GM12872 (cell line): ENCODE results near the gene MAPK11.

Experiments used
- TF ChIP-seq, protein P1 (sequence below): IDR thresholded peaks from 3 replicates; pipeline ENCODE4 v1.5.1; 2011; ENCODE audit warnings: low read depth, mild to moderate bottlenecking, low read length, moderate library complexity; ENCODE audit not compliant: insufficient read depth

Gene MAPK11

DNA sequence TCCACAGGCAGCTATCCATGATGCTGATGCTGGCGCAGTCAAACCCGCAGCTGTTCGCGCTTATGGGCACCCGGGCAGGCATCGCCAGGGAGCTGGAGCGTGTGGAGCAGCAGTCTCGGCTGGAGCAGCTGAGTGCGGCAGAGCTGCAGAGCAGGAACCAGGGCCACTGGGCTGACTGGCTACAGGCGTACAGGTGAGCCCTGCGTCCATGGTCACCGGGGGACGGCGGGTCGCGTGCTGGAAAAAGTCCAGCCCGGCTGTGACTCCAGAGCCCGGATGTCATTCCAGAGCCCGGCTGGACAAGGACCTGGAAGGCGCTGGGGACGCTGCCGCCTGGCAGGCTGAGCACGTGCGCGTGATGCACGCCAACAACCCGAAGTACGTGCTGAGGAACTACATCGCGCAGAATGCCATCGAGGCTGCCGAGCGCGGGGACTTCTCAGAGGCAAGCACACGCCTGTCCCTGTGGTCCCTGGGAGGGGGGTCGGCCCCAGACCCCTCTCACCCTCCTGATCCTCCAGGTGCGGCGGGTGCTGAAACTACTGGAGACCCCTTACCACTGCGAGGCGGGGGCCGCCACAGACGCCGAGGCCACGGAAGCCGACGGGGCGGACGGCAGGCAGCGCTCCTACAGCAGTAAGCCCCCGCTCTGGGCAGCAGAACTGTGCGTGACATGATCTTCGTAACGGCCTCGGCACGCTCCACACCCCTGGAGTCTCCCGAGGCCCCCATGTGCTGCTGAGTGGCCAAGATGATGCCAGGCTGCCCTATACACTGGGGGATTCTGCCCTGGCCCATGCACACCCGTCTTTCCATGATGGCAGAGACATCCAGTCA, 53.3 kb downstream of the MAPK11 start:
- TF ChIP-seq, protein P1, sequence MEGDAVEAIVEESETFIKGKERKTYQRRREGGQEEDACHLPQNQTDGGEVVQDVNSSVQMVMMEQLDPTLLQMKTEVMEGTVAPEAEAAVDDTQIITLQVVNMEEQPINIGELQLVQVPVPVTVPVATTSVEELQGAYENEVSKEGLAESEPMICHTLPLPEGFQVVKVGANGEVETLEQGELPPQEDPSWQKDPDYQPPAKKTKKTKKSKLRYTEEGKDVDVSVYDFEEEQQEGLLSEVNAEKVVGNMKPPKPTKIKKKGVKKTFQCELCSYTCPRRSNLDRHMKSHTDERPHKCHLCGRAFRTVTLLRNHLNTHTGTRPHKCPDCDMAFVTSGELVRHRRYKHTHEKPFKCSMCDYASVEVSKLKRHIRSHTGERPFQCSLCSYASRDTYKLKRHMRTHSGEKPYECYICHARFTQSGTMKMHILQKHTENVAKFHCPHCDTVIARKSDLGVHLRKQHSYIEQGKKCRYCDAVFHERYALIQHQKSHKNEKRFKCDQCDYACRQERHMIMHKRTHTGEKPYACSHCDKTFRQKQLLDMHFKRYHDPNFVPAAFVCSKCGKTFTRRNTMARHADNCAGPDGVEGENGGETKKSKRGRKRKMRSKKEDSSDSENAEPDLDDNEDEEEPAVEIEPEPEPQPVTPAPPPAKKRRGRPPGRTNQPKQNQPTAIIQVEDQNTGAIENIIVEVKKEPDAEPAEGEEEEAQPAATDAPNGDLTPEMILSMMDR, result no peak

DNA sequence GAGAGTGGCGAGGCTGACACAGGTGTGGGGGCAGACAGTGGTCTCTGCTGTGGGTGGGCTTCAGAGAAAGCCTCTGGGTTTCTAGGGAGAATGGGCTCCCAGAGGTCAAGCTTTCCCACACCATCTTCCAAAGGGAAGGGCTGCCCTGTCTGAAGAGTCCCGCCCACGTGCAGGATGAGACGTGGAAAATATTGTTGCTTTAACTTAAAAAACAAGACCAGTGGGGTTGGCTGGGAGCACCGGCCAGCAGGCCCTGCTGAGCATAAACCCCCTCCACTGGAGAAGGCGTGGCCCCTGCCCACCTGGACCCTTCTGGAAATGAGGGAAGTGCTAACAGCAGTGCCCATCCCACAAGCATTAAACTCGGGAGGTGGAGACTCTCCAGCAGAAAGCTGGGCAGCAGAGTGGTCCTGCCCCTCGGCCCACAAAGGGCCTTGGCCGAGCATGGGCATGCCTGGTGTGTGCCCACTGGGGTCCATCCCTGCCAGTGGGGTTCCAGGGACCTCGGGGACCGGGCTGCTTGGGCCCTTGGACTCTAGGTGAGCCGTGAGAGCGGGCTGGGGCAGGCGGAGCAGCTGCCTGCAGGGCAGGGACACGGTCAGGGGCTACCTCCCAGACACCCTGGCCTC, 54.0 kb downstream of the MAPK11 start:
- TF ChIP-seq, protein P1, result no peak

DNA sequence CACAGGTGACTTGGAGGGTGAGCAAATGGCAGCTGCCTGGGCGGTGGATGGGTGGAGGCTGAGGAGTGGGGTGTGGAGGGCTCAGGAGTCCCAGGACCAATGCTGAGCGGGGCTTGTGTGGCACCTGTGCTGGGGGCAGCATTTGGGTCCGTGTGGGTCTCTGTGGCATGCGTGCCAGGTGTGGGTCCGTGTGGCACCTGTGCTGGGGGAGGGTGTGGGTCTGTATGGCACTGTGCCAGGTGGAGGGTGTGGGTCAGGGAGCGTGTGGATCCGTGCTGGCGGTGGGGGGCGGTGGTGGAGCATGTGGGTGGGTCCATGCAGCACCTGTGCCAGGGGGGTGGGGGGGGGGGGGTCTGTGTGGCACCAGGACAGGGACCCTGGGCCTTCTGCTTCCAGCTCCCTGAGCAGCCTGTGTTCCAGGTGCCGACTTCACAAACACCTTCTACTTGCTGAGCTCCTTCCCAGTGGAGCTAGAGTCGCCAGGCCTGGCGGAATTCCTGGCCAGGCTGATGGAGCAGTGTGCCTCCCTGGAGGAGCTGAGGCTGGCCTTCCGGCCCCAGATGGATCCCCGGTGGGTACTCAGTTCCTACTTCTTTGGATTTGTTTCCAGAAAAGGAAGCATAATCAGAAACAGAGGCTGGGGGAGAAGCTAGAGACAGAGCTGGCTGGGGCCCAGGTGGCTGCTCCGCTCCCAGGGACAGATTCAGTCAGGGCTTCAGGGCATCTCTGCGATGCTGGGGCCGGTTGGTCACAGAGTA, 54.7 kb downstream of the MAPK11 start:
- TF ChIP-seq, protein P1, result no peak
